HG03103 (cell line): ENCODE measurements around the gene HMGB3.

Experiments
- ATAC-seq: cut with Tn5 transposase; IDR thresholded peaks from one replicate; pipeline ENCODE4 v1.9.1; 2021; ENCODE audit warnings: low read depth; ENCODE audit not compliant: unreplicated experiment

HMGB3 gene

DNA sequence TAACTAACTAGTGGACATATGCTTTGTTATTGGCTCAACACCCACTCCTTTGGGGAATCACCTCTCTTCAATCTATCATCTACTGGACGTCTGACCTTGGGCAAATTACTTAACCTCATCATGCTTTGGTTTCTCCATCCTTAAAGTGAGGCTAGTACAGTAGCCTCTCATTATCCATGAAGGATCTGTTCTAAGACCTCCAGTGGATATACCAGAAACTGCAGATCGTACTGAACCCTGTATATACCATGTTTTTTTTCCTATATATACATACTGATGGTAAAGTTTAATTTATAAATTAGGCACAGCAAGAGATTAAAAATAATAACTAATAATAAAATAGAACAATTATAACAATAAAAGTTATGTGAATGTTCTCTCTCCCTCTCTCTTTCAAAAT, 56.2 kb downstream of the HMGB3 start:
- no peak for ATAC-seq
